Trophoblast cell (in vitro differentiated cells and primary cell): ENCODE measurements around the gene TEKTIP1.
"Not testable (repeated sequence)": the region's sequence is repeated elsewhere in the genome, so short reads cannot be mapped to it uniquely, and the experiment has no call there.

Experiments
- DNase-seq, 2 donors: peaks; one replicate each; pipeline ENCODE4 v3.0.0-alpha.2; 2016
- H2AFZ ChIP-seq: 2 replicates; pipeline ENCODE4 v1.6.1; 2013; ENCODE audit warnings: low read length, moderate library complexity, mild to moderate bottlenecking; ENCODE audit not compliant: insufficient read depth, poor library complexity
- H2AK5ac ChIP-seq: 2 replicates; pipeline ENCODE4 v1.6.1; 2013; ENCODE audit warnings: mild to moderate bottlenecking, low read length
- H2BK120ac ChIP-seq: 2 replicates; pipeline ENCODE4 v1.6.1; 2013; ENCODE audit warnings: low read length, mild to moderate bottlenecking, moderate library complexity; ENCODE audit not compliant: insufficient read depth, poor library complexity
- H2BK12ac ChIP-seq: 2 replicates; pipeline ENCODE4 v1.6.1; 2013; ENCODE audit warnings: mild to moderate bottlenecking, low read length, moderate library complexity
- H2BK5ac ChIP-seq: 2 replicates; pipeline ENCODE4 v1.6.1; 2013; ENCODE audit warnings: low read length, low read depth, moderate library complexity, mild to moderate bottlenecking; ENCODE audit not compliant: poor library complexity
- H3K14ac ChIP-seq: 2 replicates; pipeline ENCODE4 v1.6.1; 2013; ENCODE audit warnings: mild to moderate bottlenecking, low read length
- H3K18ac ChIP-seq: 2 replicates; pipeline ENCODE4 v1.6.1; 2013; ENCODE audit warnings: mild to moderate bottlenecking, low read length
- H3K23ac ChIP-seq: 2 replicates; pipeline ENCODE4 v1.6.1; 2013; ENCODE audit warnings: low read length
- H3K27ac ChIP-seq: 2 replicates; pipeline ENCODE4 v1.5.1; 2013; ENCODE audit warnings: low read depth, mild to moderate bottlenecking, inconsistent platforms, low read length, moderate library complexity
- H3K27me3 ChIP-seq: 2 replicates; pipeline ENCODE4 v1.6.1; 2013; ENCODE audit warnings: inconsistent platforms, mild to moderate bottlenecking, low read length, moderate library complexity; ENCODE audit not compliant: insufficient read depth
- H3K36me3 ChIP-seq, 2 experiments: 1 replicate in 1 of 2; 2 replicates in 1 of 2; pipeline ENCODE4 v1.6.1; 2013; ENCODE audit warnings: low read length in 2 of 2, mild to moderate bottlenecking in 2 of 2, moderate library complexity in 1 of 2; ENCODE audit not compliant: insufficient read depth in 2 of 2, control insufficient read depth in 1 of 2
- H3K4ac ChIP-seq: 2 replicates; pipeline ENCODE4 v1.6.1; 2013; ENCODE audit warnings: low read depth, mild to moderate bottlenecking, low read length, moderate library complexity
- H3K4me1 ChIP-seq, 2 experiments: 1 replicate in 1 of 2; 2 replicates in 1 of 2; pipeline ENCODE4 v1.6.1; 2013; ENCODE audit warnings: low read length in 2 of 2, mild to moderate bottlenecking in 2 of 2, moderate library complexity in 1 of 2; ENCODE audit not compliant: insufficient read depth in 2 of 2, control insufficient read depth in 1 of 2
- H3K4me2 ChIP-seq: 2 replicates; pipeline ENCODE4 v1.6.1; 2013; ENCODE audit warnings: inconsistent platforms, mild to moderate bottlenecking, low read length, moderate library complexity
- H3K4me3 ChIP-seq: 2 replicates; pipeline ENCODE4 v1.5.1; 2013; ENCODE audit warnings: mild to moderate bottlenecking, low read depth, low read length, inconsistent platforms
- H3K79me1 ChIP-seq: one replicate; pipeline ENCODE4 v1.6.1; 2013; ENCODE audit warnings: low read length
- H3K79me2 ChIP-seq: 2 replicates; pipeline ENCODE4 v1.6.1; 2013; ENCODE audit warnings: low read length, mild to moderate bottlenecking; ENCODE audit not compliant: control insufficient read depth, insufficient read depth, poor library complexity
- H3K9ac ChIP-seq: 2 replicates; pipeline ENCODE4 v1.6.1; 2013; ENCODE audit warnings: mild to moderate bottlenecking, low read length
- H3K9me3 ChIP-seq: 2 replicates; pipeline ENCODE4 v1.6.1; 2013; ENCODE audit warnings: low read depth, mild to moderate bottlenecking, control low read depth, inconsistent platforms, low read length; ENCODE audit not compliant: insufficient read depth
- H4K12ac ChIP-seq: 2 replicates; pipeline ENCODE4 v1.6.1; 2013; ENCODE audit warnings: low read depth, mild to moderate bottlenecking, low read length, moderate library complexity
- H4K8ac ChIP-seq: 2 replicates; pipeline ENCODE4 v1.6.1; 2013; ENCODE audit warnings: low read depth, mild to moderate bottlenecking, low read length, moderate library complexity
- H4K91ac ChIP-seq: one replicate; pipeline ENCODE4 v1.6.1; 2013; ENCODE audit warnings: low read depth, mild to moderate bottlenecking, low read length, moderate library complexity
- WGBS: extraction: QIAGEN DNeasy Blood & Tissue Kit; methylation state at CpG from one replicate; pipeline ENCODE4 v1.1.7; 2013; ENCODE audit warnings: missing lambda C conversion rate; ENCODE audit not compliant: insufficient read length, insufficient coverage; ENCODE audit errors: extremely low coverage; 5-methylcytosine and 5-hydroxymethylcytosine counted together

Gene TEKTIP1

DNA sequence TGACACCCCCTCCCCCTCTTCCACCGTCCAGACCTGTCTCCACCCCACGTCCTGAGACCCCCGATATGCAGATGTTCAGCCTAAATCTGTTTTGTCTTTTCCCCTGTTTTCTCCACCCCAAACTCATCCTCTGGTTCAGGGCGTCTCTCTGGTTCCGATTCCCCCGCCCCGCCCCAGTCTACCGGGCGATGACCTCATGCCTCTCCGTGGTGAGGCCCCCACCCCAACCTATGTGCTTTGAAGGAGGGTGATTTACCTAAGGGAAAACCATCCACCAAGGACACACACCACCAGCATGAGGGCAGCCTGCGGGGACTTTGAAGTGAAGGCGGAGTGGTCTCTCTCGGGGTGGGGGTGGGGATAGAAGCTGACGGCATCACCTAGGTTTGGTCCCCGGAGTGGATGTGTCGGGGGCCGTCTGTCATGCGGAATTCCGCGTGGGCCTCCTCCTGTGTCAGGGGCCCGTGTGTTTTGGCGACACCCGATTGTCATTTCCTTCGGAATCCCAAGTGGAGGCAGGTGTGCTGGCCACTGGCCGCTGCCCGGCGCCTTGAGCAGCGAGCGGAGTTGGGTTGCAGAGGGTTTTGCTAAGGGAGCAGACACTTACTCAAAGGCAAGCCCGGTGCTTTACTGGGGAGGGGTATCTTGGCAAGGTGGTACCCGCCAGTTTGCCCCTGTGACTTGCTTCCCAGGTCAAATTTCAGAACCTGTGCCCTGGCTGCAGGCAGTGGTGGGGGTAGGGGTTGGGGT lies 31.4 kb upstream of the TEKTIP1 start:
- Histone ChIP-seq H4K8ac (no peak overlapping the region), H3K23ac (no peak overlapping the region), H4K12ac (no peak overlapping the region), H3K4ac (peak overlapping the region; percentile 76), H2BK5ac (peak overlapping the region; percentile 27), H3K27ac (peak overlapping the region; percentile 29), H3K27me3 (no peaks in the 10 kb centered on the region), H3K18ac (peak overlapping the region; percentile 52), H4K91ac (peak overlapping the region; percentile 75), H3K14ac (peak overlapping the region; percentile 58), H2BK120ac (peak overlapping the region; percentile 43), H3K9ac (peak overlapping the region; percentile 35), H2AFZ (peak overlapping the region; percentile 26), H3K4me1 (peaks cover 23 to 28% of the 10 kb centered on the region in 2 experiments), H3K79me2 (peaks cover 47% of the 10 kb centered on the region), H3K79me1 (peaks cover 28% of the 10 kb centered on the region), H2BK12ac (no peak overlapping the region), H3K4me2 (peak overlapping the region; percentile 63), H3K36me3 (peaks cover 33 to 35% of the 10 kb centered on the region in 2 experiments), H3K4me3 (peak overlapping the region; percentile 93), H2AK5ac (peak overlapping the region; percentile 1), H3K9me3 (no peaks in the 10 kb centered on the region)
- DNase-seq: peak; percentile 42 to 65
- no CpG with 5 or more reads among the region's 31 CpGs for WGBS

DNA sequence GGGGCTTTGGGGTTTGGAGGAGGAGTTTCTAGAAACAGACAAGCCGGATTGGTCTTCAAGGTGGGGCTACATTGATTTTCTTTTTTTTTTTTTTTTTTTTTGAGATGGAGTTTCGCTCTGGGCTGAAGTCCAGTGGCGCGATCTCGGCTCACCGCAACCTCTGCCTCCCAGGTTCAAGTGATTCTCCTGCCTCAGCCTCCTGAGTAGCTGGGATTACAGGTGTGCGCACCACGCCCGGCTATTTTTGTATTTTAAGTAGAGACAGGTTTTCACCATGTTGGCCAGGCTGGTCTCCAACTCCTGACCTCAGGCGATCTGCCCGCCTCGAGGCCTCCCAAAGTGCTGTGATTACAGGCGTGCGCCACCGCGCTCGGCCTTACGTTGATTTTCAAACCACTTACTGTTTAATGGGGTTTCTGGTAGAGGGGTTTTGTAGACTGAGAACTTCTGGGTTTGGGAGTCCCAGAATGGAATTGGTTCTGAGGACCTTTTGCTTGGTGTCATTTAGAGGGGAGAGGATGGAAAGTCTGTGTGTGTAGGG lies 30.8 kb upstream of the TEKTIP1 start:
- H3K14ac ChIP-seq, H2AFZ ChIP-seq, H2BK12ac ChIP-seq, H3K9ac ChIP-seq, H3K27me3 ChIP-seq, DNase-seq, H3K9me3 ChIP-seq, H4K12ac ChIP-seq, H4K91ac ChIP-seq, H4K8ac ChIP-seq, H3K4me3 ChIP-seq, H3K23ac ChIP-seq: not testable (repeated sequence)
- Histone ChIP-seq H3K18ac (peak overlapping the region; percentile 48), H2AK5ac (peak overlapping the region; percentile 70), H2BK5ac (peak overlapping the region; percentile 38), H2BK120ac (peak overlapping the region; percentile 44), H3K36me3 (peaks cover 39 to 40% of the 10 kb centered on the region in 2 experiments), H3K4me1 (peaks cover 23 to 28% of the 10 kb centered on the region in 2 experiments), H3K79me1 (peaks cover 28% of the 10 kb centered on the region), H3K27ac (peak overlapping the region; percentile 75), H3K79me2 (peaks cover 52% of the 10 kb centered on the region), H3K4me2 (peak overlapping the region; percentile 4), H3K4ac (peak overlapping the region; percentile 60)
- no CpG with 5 or more reads among the region's 18 CpGs for WGBS

DNA sequence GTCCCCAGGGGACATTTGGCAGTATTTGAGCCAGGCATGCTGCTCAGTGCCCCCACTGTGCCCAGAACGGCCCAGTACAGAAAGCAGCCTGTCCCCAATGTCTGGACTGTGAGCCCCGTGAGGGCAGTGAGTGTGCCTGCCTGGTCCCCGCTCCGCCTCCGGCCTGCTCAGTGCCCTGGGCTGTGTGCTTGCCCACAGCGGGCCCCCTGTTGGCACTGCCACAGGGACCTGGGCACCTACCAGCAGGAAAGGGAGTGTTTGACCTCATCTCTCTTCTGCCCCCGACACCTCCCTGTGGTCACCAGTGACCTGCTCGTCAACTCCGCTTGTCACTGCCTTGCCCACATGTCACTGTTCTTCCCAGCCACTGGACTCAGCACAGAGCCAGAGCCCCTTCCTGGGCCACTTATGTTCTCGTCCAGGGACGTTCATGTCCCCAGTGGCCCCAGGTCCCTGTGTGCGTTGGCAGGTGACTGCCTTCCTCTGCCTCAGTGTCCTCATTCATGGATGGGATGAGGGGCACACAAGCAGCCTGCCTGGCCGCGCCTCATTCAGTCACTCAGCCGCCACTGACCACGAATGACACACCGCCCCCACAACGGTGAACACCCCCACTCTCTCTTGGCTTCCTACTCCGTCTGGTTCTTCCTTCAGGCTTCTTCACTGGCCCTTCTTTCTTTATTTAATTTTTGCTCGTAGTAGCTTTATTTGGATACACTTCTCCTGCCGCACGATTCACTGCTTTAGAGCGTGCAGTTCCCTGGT lies 30.0 kb upstream of the TEKTIP1 start:
- Histone ChIP-seq H3K9ac (no peak overlapping the region), H3K23ac (no peak overlapping the region), H2BK5ac (peak overlapping the region; percentile 38), H3K36me3 (peaks cover 46% of the 10 kb centered on the region in 2 experiments), H2AK5ac (peak overlapping the region; percentile 70), H3K18ac (peak overlapping the region; percentile 48), H3K27me3 (no peaks in the 10 kb centered on the region), H2AFZ (no peak overlapping the region), H3K27ac (peak overlapping the region; percentile 75), H3K14ac (peak overlapping the region; percentile 45), H4K8ac (no peak overlapping the region), H3K9me3 (no peaks in the 10 kb centered on the region), H2BK120ac (peak overlapping the region; percentile 44), H2BK12ac (peak overlapping the region; percentile 5), H3K4me1 (peaks cover 23 to 29% of the 10 kb centered on the region in 2 experiments), H3K79me2 (peaks cover 54% of the 10 kb centered on the region), H3K4me2 (peak overlapping the region; percentile 4), H3K79me1 (peaks cover 28% of the 10 kb centered on the region), H4K12ac (no peak overlapping the region), H4K91ac (peak overlapping the region; percentile 61), H3K4ac (peak overlapping the region; percentile 56), H3K4me3 (peak overlapping the region; percentile 10)
- DNase-seq: no peak
- no CpG with 5 or more reads among the region's 23 CpGs for WGBS

DNA sequence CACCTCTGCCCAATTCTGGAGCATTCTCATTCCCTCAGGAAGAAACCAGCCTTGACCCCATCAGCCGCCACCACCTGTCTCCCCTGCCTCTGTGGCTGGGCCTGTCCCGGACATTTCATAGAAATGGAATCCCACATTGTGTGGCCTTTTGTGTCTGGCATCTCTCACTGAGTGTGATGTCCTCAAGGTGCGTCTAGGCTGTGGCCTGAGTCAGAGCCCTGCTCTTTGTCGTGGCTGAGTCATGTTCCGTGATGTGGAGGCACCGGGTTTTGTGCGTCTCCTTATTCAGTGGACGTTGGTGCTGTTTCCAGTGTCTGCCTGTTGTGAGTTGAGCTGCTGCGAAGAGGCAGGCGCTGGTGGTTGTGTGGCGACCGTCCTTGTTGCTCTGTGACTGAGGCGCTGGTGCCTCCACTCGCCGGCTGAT lies 29.4 kb upstream of the TEKTIP1 start:
- Histone ChIP-seq H3K27me3 (no peaks in the 10 kb centered on the region), H3K36me3 (peaks cover 49 to 51% of the 10 kb centered on the region in 2 experiments), H4K12ac (no peak overlapping the region), H4K91ac (no peak overlapping the region), H3K14ac (peak overlapping the region; percentile 36), H2AK5ac (no peak overlapping the region), H2AFZ (no peak overlapping the region), H3K23ac (no peak overlapping the region), H3K4me3 (no peak overlapping the region), H3K4me2 (no peak overlapping the region), H4K8ac (no peak overlapping the region), H3K4me1 (peaks cover 23 to 32% of the 10 kb centered on the region in 2 experiments), H3K79me1 (peaks cover 28% of the 10 kb centered on the region), H3K79me2 (peaks cover 57% of the 10 kb centered on the region), H2BK5ac (peak overlapping the region; percentile 14), H2BK120ac (no peak overlapping the region), H3K18ac (peak overlapping the region; percentile 76), H3K9ac (no peak overlapping the region), H3K9me3 (no peaks in the 10 kb centered on the region), H2BK12ac (no peak overlapping the region), H3K4ac (peak overlapping the region; percentile 90), H3K27ac (peak overlapping the region; percentile 75)
- WGBS: no CpG with 5 or more reads among the region's 15 CpGs
- DNase-seq: peak; percentile 91 to 92
